ENCODE results near the gene B3GNT5.

The B3GNT5 gene

DNA sequence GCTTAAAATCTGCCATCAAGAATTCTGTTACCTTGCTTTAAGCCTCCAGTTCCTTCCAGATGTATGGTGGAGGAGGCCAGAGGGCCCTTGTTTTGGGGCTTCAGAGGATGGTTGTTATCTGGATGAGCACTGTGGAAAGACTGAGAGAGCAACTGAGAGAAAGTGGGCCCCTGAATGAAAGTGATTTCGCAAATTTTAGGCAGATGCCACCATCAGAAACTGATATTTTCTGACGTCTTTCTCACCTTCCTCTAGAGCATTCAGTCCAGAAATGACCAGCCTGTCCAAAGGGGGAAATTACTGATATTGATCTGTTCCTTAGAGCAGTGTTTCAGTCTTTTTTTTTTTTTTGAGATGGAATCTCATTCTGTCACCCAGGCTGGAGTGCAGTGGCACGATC is 13.4 kb downstream of the B3GNT5 start:
- peak; percentile 46 for DNase-seq

DNA sequence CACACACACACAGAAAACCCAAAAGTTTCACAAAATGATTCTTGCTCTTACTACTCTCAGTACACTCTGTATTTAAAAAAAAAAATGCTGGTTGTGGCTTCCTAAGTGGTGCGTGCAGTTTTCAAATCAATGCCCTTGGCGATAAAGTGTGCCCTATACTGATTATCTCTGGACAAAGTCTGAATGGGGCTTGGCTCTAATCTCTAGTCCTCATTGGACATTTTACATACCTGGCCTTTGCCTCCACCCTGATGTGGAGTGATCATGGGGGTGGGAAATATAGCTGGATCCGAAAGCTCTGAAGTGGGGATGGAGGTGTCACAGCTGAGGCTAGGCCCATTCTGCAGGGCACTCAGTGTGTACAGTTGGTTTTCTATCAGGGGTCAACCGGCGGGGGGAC is 14.1 kb downstream of the B3GNT5 start:
- DNase-seq, result no peak

DNA sequence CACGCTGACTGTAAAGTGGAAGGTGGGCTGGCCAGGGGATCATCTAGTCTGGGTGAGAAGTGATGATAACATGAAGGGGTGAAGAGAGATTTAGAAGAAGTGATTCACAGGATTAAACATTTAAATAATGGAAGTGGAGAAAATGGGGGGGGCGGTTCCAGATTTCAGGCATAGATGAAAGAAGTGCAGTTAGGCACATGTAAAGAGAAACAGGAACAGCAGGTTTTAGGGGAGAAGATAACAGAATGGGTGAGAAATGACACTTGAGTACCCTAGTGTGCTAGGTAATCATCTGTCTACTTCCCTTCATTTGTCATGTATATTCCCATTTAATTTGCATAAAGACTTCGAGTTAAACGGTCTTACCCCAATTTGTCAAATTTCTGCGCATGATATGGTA is 15.3 kb downstream of the B3GNT5 start:
- no peak for DNase-seq

DNA sequence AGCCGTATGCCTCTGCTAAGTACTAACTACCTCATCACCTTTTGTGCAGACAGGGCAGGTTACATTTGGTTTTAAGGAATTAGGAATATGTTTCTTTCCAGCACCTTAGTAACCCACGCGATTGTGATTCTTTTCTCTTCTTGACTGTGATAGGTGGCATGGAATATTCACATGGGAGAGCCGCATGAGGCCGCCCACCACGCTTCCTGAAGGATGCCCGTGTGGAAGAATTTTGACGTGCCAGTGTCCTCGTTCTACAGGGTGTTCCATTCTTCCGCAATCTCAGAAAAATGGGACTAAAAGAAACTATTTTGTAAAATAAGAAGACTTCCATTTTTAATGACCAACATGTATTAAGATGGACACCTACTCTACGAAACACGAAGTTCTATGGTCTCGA is 16.3 kb downstream of the B3GNT5 start:
- DNase-seq, result no peak

DNA sequence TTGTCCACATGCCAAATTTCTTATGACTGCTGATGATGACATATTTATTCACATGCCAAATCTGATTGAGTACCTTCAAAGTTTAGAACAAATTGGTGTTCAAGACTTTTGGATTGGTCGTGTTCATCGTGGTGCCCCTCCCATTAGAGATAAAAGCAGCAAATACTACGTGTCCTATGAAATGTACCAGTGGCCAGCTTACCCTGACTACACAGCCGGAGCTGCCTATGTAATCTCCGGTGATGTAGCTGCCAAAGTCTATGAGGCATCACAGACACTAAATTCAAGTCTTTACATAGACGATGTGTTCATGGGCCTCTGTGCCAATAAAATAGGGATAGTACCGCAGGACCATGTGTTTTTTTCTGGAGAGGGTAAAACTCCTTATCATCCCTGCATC is 17.3 kb downstream of the B3GNT5 start:
- DNase-seq, result no peak

DNA sequence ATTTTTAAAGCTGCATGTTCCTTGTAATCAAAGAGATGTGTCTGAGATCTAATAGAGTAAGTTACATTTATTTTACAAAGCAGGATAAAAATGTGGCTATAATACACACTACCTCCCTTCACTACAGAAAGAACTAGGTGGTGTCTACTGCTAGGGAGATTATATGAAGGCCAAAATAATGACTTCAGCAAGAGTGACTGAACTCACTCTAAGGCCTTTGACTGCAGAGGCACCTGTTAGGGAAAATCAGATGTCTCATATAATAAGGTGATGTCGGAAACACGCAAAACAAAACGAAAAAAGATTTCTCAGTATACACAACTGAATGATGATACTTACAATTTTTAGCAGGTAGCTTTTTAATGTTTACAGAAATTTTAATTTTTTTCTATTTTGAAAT is 19.1 kb downstream of the B3GNT5 start:
- DNase-seq, result no peak

DNA sequence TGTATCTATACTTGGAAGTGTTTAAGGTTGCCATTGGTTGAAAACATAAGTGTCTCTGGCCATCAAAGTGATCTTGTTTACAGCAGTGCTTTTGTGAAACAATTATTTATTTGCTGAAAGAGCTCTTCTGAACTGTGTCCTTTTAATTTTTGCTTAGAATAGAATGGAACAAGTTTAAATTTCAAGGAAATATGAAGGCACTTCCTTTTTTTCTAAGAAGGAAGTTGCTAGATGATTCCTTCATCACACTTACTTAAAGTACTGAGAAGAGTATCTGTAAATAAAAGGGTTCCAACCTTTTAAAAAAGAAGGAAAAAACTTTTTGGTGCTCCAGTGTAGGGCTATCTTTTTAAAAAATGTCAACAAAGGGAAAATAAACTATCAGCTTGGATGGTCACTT is 19.7 kb downstream of the B3GNT5 start:
- no peak for DNase-seq

DNA sequence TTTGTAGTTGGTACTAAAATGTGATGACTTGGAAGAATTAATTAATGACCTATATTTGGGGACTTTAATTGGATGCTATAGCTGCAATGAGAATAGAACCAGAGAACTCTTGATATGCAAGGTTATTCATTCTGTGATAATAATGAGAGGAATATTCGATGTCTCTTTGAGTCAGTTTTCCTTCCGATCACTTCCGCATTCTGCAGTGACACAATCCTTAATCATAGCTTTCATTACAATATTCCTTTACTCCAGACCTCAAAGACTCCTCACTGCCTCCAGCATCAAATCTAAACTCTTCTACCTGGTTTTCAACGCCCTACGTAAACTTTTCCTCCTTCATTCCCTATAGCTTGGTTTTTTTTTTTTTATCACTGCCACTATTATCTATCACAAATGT is 21.6 kb downstream of the B3GNT5 start:
- no peak for DNase-seq

DNA sequence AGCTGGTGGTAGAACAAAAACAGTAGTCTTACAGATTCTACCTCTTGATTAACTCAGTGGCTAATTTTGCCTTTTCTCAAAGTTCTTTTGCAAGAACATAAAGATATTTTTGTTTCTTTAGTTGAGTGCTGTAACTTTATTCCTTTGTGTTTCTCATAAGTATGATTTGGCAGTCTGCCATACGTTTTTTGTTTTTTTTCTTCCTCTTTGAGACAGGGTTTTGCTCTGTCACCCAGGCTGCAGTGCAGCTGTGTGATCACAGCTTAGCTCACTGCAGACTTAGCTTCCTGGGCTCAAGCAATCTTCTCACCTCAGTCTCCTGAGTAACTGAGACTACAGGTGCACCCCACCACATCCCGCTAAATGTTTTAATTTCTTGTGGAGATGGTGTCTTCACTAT is 22.4 kb downstream of the B3GNT5 start:
- DNase-seq, result no peak

DNA sequence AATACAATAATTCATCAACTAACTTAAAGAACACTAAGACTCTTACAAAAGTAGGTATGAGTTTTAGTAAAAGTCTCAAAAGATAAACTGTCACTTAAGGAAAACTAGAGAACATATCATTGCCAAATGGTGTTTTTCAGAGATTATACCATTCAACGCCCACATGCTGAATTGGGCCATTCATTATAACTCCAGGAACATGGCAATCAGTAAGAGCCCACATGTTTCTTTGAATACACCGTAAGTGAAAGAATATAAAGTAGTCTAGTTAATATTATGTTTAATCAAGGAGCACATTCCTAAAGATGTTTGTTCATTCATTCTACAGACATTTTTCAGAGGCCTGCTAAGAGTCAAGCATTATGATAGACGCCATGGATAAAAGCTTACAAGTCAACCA is 22.9 kb downstream of the B3GNT5 start:
- DNase-seq, result no peak

DNA sequence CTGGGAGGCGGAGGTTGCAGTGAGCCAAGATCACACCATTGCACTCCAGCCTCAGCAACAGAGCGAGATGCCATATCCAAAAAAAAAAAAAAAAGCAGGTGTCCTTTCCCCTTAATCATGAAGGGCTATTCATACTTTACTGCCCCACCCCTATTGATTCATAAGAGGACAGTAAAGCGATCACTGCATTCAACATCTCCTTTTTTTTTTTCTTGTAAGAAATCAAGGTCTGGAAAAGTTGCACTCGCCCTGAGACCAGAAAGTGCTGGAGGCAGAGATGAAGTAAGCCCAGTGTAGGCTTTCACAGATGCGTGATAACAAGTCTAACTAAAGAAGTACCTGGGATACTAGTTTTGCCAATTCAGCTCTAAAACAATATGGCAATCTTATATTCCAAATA is 24.2 kb downstream of the B3GNT5 start:
- no peak for DNase-seq

DNA sequence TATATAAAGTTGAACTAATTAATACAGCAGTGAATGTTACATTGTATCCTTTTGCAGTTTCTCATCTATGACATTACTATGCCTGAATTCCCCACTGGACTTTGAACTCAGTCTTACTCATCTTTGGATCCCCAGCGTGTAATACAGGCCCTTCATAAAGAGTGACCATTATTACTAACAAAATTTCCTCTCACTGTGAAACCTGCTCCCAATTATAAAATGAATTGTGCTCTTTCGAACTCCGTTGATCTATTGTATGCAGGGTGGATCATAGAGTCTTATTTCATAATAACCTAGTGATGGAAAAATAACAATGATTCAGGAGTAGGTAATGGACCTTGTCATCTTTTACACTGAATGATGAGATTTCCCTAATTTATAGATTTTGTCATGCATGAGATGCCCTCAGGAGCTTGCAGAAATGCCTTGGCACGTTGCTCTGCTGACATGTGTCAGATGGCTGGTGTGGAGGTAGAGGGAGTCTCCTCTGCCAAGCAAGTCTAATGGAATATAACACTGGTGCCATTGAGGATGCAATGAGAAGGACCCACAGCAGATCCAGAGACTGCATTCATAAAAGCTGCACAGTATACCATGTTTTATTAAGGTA is 25.5 kb downstream of the B3GNT5 start:
- no peak for DNase-seq

DNA sequence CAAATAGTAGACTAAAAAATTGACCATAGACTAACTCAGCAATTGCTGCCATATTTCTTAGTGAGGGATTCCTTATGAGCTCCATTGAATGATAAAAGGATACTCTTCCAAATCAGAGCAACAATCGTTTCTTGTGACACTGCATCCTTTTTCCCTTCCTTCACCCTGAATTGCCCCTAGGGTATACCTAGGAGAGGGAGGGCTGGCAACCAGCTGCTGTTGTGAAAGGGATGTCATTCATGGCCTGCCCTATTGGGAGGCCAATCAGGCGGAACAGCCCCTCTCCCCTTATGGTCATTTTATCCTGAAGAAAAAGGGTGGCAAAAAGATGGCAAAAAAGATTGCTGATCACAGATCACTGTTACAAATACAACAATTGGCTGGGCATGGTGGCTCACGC is 26.3 kb downstream of the B3GNT5 start:
- no peak for DNase-seq

DNA sequence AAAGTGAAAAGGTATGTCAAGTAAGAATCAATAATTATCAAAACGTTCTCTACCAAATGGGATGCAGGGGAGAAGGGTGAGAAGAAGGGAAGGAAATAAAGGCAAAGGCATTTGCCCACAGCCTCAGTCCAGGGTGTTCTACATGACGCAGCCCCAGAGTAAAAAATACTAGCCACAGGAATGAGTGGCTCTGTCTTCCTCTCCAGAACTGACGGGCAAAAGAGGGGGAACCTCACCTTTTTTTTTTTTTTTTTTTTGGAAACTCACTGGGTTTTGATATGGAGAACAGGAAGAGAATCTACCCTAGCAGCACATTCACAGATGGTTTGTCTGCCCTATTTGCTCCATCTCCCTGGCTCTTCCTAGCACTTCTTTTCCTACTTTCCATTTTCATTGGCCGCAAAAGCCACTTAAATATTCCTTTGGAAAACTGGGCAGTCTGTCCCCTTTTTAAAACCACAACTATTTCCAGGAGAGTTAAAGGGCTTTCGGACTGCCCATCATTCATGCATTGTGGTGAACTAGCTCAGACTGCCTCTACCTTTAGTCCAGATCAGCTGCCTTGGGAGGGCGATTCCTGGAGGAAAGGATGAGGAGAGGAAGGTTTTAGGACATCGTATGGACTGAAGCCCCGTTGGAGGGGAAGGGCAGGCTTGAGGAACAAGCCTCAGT is 28.2 kb downstream of the B3GNT5 start:
- no peak for DNase-seq

DNA sequence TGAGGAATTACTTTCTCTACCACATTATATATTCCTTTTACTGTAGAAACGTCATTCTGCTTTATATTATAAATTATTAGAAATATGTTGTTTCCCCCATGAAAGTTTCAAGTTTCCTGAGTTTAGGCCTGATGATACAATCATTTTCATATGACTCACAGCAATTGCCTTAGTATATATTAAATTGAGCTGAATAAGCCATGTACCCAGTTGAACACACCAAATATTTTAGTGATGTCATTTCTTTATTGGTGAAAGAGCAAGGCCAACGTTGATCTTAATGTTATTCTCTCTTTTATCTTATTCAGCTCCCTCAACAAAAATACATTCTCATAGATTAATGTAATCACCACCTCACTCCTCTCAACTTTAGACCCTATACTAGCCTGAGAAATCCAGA is 30.8 kb downstream of the B3GNT5 start:
- no peak for DNase-seq

DNA sequence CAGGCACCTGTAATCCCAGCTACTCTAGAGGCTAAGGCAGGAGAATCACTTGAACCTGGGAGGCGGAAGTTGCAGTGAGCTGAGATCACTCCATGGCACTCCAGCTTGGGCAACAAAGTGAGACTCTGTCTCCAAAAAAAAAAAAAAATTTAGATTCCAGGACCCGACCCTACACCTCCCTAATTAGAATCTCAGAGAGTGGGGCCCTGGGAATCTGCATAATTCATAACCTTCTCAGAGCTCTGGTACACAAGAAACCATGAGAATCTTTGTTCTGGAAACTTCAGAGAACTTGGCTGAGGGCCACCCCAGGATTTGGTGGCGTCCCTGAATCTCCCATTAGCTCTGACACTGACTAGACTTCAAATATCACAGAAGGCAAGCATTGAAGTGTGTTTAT is 31.5 kb downstream of the B3GNT5 start:
- no peak for DNase-seq

DNA sequence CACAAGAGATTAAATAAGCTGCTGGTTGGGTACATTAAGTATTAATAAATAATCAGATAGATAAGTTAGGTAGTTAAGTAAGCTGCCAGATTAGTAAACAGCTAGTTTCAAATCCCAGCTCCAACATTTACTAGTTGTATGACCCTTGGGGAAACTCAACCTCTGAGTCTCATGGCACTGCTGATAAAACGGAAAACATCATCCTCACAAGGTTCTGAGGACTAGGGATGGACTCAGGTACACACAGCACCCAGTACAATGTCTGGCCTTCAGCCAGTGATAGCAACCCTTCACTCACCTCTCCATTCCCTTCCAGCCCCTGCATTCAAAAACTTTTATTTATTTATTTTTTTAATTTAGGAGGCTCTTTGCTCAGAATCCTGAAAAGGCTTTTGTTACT is 32.3 kb downstream of the B3GNT5 start:
- DNase-seq, result no peak

DNA sequence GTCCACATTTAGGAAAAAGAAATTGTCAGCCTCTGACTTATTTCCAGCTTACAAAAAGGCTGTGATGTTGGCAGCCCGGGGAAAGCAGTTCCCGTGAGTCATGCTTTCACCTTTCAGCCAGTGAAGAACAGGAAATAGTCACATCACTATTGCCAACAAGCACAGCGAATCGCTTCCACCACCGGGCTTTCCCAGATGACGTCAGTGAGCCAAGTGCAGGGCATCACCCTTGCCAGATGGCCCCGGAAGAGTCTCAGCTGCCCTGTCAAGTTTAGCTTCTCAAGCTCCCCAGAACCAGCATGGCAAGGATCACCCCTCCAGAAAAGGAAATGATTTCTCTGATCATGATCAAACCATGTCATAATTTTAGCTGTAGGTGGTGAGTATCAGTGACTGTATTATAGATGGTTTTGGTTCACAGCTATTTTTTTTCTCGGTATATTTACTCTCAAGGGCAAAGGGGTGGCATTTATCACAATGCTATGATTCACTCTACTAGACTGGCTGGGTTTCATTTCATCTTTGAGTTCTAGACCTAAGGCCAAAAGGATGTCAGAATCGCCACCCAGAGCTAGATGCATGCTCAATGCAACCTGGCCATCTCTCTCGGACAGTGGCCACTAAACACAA is 32.9 kb downstream of the B3GNT5 start:
- peak; percentile 94 for DNase-seq

DNA sequence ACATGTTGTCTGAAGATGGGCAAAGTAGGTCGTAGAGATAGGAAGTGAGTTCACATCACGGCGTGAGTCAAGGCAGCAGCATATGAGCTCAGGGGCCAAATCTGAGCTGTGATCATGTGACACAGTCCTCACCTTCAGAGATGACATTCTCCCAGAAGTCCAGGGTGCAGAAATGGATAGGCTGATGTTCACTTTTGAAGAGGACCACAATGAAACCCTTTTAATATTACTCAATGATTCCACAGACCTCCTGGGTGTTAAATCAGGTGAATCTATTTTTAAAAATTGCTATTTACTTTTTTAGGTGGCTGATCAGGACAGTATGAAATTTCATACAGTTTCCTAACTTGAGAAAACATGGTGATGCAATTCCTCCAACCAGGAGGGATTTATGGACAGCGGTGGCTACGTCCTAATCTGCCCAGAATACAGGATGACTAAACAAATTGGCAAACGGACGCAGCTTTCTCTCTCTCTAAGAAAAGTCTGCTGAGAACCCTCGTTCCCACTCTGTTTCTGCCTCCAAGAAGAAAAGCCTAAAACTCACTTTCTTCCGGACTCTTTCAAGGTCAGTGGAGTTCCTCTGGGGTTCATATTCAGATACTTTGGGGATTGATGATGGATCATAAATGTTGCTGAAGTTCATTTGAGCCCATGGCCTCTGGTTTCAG is 34.4 kb downstream of the B3GNT5 start:
- no peak for DNase-seq

DNA sequence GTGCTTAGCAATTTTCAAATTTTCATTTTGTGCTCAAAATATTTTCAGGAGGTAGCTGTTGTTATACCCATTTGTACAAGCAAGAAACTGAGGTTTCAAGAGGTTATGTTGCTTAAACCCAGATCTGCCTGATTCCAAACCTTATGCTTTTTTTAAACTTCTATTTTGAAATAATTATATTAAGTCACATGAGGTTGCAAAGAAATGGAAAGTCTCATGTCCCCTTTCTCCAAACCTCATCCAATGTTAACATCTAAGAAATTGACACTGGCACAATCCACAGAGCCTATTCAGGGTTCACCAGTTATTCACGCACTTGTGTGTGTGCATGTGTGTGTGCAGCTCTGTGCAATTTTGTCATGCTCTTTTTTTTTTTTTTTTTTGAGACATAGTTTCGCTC is 35.1 kb downstream of the B3GNT5 start:
- DNase-seq, result no peak

DNA sequence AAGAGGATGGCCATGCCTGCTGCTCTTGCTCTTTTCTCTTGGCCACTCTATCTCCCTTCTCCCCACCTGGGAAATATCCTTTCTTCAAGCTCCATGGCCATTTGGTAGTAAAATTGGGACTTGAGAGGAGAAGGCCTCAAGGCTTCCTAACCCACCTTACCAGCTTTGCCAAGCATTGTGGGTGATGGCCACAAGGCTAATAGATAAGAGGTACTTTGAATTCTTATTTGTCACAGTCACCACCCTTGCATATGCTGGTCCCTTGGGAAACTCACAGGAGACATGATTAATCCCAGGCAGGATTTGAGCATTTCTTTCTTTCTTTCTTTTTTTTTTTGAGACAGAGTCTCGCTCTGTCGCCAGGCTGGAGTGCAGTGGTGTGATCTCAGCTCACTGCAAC is 37.2 kb downstream of the B3GNT5 start:
- no peak for DNase-seq

DNA sequence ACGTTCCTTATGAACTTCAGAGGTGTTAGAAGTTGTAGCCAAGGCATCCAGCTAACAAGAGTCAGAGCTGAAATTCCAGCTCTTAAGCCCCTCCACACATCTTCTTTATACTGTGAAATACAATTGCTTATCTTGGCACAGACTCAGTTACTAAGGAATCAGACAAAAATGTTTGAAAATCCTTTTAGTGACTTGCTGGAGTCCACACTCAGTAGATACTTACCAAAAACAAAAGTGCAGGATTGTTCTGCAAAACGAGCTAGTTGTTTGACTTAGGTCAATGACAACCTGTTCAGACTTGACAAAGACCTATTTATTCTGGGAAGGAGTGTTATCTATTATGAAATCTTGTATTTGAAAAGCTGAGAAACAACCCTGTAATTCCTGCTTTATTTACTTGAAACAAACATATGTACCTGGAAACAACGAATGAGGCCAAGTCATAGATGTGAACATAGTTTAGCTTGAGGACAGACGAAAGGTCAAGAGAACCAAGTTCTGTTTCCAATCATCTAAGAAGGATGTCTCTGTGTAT is 38.5 kb downstream of the B3GNT5 start:
- DNase-seq, result no peak

DNA sequence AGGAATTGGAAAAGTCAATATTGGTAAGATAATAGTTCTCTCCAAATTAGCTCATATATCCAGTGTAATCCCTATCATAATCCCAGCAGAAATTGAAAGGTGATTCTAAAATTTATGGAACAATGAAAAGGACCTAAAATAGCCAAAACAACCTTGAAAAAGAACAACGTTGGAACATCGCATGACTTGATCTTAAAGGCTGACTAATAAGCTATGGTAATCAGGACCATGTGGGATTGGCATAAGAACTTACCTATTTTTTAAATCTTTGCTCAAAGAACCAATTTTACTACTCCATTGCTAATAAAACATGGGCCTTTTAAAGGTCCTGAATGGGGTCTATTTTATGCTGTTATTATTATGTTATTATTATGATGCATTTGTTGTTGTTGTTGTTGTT is 40.9 kb downstream of the B3GNT5 start:
- DNase-seq, result no peak

DNA sequence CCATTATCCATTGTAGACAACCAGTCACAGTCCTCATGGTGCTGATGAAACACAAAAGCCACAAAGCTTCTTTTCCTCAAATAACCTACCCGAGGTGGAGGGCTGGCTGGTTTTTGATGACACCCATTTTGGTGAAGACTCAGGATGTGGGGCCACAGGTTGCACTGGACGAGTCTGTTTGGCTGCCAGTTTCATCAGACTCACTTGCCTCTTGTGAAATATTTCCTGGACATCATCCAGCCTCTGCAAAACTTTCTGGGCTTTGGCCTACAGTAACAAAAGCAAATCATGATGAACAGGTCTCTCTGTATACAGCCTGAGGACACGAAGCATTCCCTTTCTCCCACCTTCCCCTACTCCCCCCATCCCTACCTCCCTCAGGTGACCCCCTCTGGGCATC is 42.2 kb downstream of the B3GNT5 start:
- no peak for DNase-seq
